Activated T-helper 17 cell treated with anti-CD3 and anti-CD28 coated beads, Interleukin-2, amount 50 U/mL, for 72 hours (primary cell): ENCODE results near the gene CCNYL1. TPM values are rescaled to one million over a fixed set of nuclear protein-coding genes. Genes with fewer than 3 reads are reported as not detected.

ENCODE experiments used
- ATAC-seq: fragments of 150-1000 bp; cut with Tn5 transposase; replicated peaks from 2 replicates; pipeline ENCODE4 v1.10.0; 2021; ENCODE audit warnings: mild to moderate bottlenecking, moderate library complexity
- H3K27ac Mint-ChIP-seq: one replicate; pipeline ENCODE4 v1.8.0; 2022; ENCODE audit warnings: mixed read lengths
- H3K27me3 Mint-ChIP-seq: one replicate; pipeline ENCODE4 v1.8.0; 2022; ENCODE audit warnings: mixed read lengths
- H3K36me3 Mint-ChIP-seq: one replicate; pipeline ENCODE4 v1.8.0; 2022; ENCODE audit warnings: low read depth, mild to moderate bottlenecking, mixed read lengths
- H3K4me1 Mint-ChIP-seq: one replicate; pipeline ENCODE4 v1.8.0; 2022; ENCODE audit warnings: mixed read lengths
- H3K4me3 Mint-ChIP-seq: one replicate; pipeline ENCODE4 v1.8.0; 2022; ENCODE audit warnings: mild to moderate bottlenecking, mixed read lengths
- H3K9me3 Mint-ChIP-seq: one replicate; pipeline ENCODE4 v1.8.0; 2022; ENCODE audit warnings: mixed read lengths
- total RNA-seq, 2 donors: library from RNA; stranded (reverse); gene quantifications; one replicate each; pipeline ENCODE4 v1.2.3, GENCODE V29; 2022

The CCNYL1 gene
- 1 to 10 TPM; 3.4 to 6.8 TPM for total RNA-seq

DNA sequence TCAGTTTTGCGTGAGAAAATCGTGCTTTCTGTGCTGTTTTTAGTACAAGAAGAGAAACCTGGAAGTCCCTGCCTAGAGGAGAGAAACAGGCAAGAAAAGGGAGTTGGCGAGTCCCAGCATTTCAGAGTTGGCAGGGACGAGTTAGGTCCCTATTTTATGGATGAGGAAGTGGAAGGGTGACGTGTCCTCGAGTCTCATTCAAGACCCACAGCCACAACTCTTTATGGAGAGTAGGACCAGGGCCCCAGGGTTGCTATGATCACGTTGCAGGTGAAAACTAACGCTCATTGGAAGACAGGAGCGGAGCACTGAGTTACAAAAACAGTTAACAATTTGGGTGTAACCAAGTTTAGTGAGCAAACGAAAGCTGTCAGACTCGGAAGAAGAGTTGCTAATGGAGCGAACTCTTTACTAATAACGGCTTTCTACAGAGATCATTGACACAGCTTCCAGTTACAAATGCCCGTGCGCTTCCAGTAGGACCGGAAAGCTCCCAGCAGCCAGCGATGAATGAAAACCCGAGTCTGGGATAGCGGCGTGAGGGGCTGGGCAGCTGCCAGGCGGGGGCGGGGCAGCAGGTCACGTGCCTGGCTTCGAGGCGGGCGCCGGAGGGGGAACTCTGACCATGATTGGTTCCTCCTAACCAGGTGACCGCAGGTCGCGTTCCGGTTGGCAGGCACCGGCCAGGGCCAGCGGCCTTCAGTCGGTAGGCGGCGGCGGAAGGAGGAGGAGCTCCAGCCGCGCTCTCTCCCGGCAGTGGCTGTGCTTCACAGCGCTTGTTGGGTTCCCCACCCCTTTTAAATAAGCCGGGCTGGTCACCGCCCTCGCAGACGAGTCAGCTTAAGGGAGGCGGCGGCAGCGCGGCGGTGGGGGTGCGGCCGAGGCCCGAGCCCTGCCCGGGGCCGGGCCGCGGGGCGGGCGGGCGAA is at the start of gene CCNYL1:
Gene CCNYL1 (plus strand): TSS at position 827 of the 927 bp plus-strand sequence. CDS start 257 bp downstream, outside the sequence.
- Mint-ChIP-seq H3K4me1 (peaks cover 20% of the 10 kb centered on the region), H3K36me3 (peaks cover 9% of the 10 kb centered on the region), H3K9me3 (no peaks in the 10 kb centered on the region), H3K4me3 (peak within 1 kb of the TSS; percentile 100), H3K27me3 (no peaks in the 10 kb centered on the region), H3K27ac (peak within 1 kb of the TSS; percentile 97)
- ATAC-seq = peak; percentile 99

DNA sequence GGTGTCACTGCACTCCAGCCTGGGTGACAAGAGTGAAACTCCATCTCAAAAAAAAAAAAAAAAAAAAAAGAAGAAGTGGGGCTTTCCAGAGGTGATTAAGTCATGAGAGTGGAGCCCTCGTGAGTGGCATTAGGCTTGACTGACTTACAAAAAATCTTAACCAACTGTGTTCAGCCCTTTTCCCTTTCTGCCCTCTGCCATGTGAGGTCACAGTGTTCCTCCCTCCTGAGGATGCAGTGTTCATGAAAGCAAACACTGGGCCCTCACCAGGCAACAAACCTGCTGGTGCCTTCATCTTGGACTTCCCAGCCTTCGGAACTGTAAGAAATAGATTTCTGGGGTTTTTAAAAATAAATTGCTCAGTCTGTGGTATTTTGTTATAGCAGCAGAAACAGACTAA is 49.2 kb upstream of the CCNYL1 start:
- no peaks in the 10 kb centered on the region for H3K36me3 Mint-ChIP-seq
- peak; percentile 67 for ATAC-seq
- H3K9me3 Mint-ChIP-seq = no peaks in the 10 kb centered on the region
- H3K4me1 Mint-ChIP-seq = no peaks in the 10 kb centered on the region
- no peaks in the 10 kb centered on the region for H3K27me3 Mint-ChIP-seq
- no peak overlapping the region for H3K4me3 Mint-ChIP-seq
- H3K27ac Mint-ChIP-seq = no peak overlapping the region

DNA sequence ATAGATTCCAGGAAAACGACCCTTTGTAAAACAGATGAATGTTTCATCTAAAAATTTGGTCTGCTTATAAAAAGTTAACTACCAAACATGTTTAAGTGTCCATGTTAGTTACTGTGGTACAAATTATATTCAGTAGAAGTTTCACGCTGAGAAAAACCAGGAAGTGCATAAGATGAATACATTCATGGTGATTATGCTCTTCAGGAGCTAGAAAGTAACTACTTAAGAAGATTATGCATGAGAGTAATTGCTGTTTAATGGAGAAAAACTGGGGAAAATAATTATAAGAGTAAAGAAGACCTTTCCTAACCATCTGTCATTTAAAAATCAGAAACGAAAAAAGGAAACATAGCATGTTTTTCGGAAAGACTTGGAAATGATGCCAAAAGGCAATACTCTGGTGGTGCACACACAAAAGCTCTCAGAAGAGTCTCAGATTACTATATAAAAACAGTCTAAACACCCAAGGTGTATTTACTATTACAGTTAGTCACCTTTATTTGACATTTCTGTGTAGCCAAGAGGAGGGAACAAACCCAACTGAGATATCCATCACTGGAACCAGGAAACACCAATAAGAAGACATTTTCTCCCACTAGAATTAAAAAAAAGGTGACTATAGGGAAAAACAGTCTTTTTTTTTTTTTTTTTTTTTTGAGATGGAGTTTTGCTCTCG is 47.4 kb upstream of the CCNYL1 start:
- no peak for ATAC-seq
- no peak overlapping the region for H3K27ac Mint-ChIP-seq
- no peak overlapping the region for H3K4me3 Mint-ChIP-seq
- H3K4me1 Mint-ChIP-seq = no peaks in the 10 kb centered on the region
- H3K36me3 Mint-ChIP-seq = no peaks in the 10 kb centered on the region
- H3K9me3 Mint-ChIP-seq = no peaks in the 10 kb centered on the region
- H3K27me3 Mint-ChIP-seq = no peaks in the 10 kb centered on the region

DNA sequence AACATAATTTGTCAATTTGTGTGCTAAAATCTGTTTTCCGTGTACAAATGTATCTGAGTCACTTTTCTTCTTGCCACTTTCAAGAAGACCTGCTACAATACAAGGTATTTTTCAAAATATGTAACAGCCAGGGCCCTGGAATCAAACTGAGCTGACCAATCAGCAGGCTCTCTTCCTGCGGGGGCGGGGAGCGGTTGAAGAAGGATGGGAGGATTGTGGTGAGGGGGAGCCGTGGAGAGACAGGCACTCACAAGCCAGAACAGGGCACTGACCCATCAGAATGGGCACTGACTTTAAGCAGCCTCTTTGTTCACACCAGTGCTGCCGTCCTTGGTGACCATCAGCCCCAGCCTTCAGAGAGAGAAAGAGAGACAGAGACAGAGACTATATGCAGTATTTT is 40.6 kb upstream of the CCNYL1 start:
- H3K4me1 Mint-ChIP-seq = no peaks in the 10 kb centered on the region
- no peak overlapping the region for H3K27ac Mint-ChIP-seq

DNA sequence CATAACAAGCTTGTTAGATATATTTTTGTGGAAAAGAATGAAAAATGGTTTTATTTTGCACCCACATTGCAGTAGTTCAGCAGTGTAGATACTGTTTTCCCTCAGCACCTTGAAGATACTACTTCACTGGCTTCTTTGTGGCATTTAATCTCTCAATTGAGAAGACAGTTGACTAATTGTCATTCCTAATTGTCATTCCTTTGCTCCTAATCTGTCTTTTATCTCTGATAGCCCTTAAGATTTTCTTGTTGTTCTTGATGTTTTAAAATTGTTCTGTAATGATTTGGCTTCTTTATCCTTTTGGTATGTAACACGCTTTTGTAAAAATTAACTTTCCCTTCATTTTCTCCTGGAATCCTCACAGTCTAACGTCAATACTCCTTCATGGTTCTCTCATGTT is 38.0 kb upstream of the CCNYL1 start:
- Mint-ChIP-seq H3K27ac (no peak overlapping the region), H3K36me3 (no peaks in the 10 kb centered on the region), H3K27me3 (peaks cover 4% of the 10 kb centered on the region), H3K4me1 (no peaks in the 10 kb centered on the region), H3K4me3 (no peak overlapping the region), H3K9me3 (no peaks in the 10 kb centered on the region)
- ATAC-seq = no peak

More for the DNA sequence above, 40.6 kb upstream of the CCNYL1 start:
- Mint-ChIP-seq H3K27me3 (peaks cover 4% of the 10 kb centered on the region), H3K36me3 (no peaks in the 10 kb centered on the region), H3K4me3 (no peak overlapping the region), H3K9me3 (no peaks in the 10 kb centered on the region)
- no peak for ATAC-seq

DNA sequence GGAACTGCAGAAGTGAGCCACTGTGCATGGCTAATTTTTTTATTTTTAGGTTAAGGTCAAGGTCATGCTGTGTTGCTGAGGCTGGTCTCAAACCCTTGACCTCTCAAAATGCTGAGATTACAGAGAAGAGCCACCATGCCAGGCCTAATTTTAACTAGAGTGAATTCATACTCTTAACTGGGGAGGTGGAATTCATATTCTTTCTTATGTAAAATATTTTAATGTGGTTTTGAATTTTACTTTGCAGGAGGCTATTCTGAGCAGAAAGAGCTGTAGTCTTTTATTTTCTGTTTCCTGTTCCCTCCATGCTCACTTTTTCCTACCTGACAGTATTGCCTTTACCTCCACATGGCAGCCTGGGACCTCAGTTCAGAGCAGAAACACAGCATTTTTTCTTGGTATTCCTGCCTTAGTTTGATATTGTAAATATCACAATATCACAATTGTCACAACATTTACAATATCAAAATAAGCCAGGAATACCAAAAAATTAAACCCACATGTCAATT is 37.1 kb upstream of the CCNYL1 start:
- no peaks in the 10 kb centered on the region for H3K9me3 Mint-ChIP-seq
- no peaks in the 10 kb centered on the region for H3K4me1 Mint-ChIP-seq
- no peak overlapping the region for H3K27ac Mint-ChIP-seq
- H3K4me3 Mint-ChIP-seq = no peak overlapping the region
- no peak for ATAC-seq
- peaks cover 4% of the 10 kb centered on the region for H3K27me3 Mint-ChIP-seq
- no peaks in the 10 kb centered on the region for H3K36me3 Mint-ChIP-seq

DNA sequence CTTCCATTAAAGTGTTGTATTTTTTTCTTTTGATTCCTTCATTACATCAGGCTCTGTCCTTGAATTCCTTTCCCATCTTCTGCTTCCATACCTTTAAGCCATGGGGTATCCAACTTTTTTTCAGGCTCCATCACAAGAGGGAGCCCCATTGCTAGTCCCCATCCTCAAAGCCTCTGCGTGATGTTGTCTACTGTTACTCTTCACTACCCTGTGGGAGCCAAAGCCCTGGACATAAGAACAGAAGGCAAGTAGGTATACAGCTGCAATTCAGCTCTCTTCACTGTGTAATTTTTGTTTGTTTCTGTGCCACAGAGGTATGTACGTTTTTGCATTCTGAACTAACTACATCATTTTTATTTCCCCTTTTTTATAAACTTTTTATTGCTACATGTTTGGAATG is 36.6 kb upstream of the CCNYL1 start:
- no peak for ATAC-seq
- Mint-ChIP-seq H3K4me1 (no peaks in the 10 kb centered on the region), H3K9me3 (no peaks in the 10 kb centered on the region), H3K27me3 (peaks cover 9% of the 10 kb centered on the region), H3K36me3 (no peaks in the 10 kb centered on the region), H3K27ac (no peak overlapping the region), H3K4me3 (no peak overlapping the region)

DNA sequence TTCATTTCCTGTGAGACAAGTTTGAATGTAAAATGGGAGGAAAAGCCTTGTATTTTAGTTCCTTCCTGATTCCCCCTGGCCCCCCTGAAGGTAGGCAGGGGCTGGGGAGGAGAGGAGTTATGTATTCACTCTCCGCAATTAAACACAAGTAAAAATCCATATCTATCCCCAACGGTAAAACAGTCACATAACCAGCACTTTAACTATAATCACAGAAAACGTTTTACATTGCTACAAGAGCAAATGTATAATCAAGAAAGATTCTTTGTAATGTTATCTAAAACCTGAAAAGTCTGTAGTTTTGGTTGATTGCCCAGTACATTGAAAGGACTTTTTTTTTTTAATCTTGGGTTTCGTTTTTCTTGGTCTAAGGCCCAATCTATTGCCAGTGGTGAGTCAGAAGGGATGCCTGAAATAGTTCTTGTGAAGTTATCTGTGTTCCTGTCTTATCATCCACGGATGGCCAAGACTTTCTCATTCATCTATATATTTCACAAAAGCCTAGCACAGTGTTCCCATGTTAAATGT is 34.5 kb upstream of the CCNYL1 start:
- Mint-ChIP-seq H3K9me3 (no peaks in the 10 kb centered on the region), H3K27me3 (peaks cover 15% of the 10 kb centered on the region), H3K36me3 (no peaks in the 10 kb centered on the region), H3K27ac (no peak overlapping the region), H3K4me3 (no peak overlapping the region), H3K4me1 (no peaks in the 10 kb centered on the region)
- ATAC-seq = no peak

DNA sequence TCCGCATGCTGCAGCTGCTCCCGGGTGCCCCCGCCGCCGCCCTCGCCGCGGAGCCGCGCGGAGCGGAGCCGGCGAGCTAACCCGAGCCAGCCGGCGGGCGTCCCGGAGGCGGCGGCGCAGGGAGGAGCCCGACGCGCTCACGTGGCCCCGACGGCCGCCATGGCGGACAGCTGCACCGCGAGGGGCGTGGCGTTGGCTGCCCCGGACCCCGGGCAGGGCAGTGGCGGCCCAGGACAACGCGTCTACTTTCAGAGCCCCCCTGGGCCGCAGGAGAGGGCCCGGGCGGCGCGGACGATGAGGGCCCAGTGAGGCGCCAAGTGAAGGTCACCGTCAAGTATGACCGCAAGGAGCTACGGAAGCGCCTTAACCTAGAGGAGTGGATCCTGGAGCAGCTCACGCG is 30.0 kb upstream of the CCNYL1 start:
- no peak for ATAC-seq
- Mint-ChIP-seq H3K27me3 (peaks cover 11% of the 10 kb centered on the region), H3K4me3 (no peak overlapping the region)

DNA sequence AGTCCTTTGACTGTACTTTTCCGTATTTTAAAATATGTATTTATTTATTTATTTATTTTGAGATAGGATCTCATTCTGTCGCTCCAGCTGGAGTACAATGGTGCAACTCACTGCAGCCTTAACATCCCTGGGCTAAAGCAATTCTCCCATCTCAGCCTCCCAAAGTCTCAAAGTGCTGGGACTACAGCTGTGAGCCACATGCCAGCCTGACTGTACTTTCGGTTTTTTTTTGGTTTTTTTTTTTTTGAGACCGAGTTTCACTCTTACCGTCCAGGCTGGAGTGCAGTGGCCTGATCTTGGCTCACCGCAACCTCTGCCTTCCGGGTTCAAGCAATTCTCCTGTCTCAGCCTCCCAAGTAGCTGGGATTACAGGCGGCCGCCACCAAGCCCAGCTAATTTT is 28.9 kb upstream of the CCNYL1 start:
- H3K9me3 Mint-ChIP-seq = no peaks in the 10 kb centered on the region
- H3K27me3 Mint-ChIP-seq = peaks cover 11% of the 10 kb centered on the region
- no peak overlapping the region for H3K4me3 Mint-ChIP-seq
- H3K27ac Mint-ChIP-seq = no peak overlapping the region
- H3K36me3 Mint-ChIP-seq = no peaks in the 10 kb centered on the region
- H3K4me1 Mint-ChIP-seq = no peaks in the 10 kb centered on the region
- no peak for ATAC-seq

More for the DNA sequence above, 30.0 kb upstream of the CCNYL1 start:
- no peaks in the 10 kb centered on the region for H3K36me3 Mint-ChIP-seq
- no peaks in the 10 kb centered on the region for H3K4me1 Mint-ChIP-seq
- no peaks in the 10 kb centered on the region for H3K9me3 Mint-ChIP-seq
- H3K27ac Mint-ChIP-seq = no peak overlapping the region

DNA sequence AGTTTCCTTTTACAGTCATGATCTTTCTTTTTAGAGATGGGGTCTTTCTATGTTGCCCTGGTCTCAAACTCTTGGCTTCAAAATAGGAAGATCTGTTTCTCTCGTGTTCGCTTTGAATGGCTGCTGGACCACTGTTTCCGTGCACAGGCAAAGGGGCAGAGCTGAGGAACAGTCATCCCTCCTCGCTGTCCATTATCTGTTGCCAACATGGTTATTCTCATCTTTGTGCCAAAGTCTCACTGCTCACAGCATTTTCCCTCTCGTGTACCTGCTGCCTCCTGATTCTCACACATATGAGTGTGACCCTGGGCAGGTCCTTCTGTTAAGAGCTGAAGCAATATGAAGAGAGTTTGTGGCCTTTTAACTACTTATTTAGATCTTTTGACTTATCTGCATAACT is 28.0 kb upstream of the CCNYL1 start:
- Mint-ChIP-seq H3K4me3 (no peak overlapping the region), H3K27me3 (peaks cover 11% of the 10 kb centered on the region), H3K4me1 (peaks cover 3% of the 10 kb centered on the region), H3K36me3 (no peaks in the 10 kb centered on the region), H3K27ac (no peak overlapping the region), H3K9me3 (no peaks in the 10 kb centered on the region)
- ATAC-seq = no peak

DNA sequence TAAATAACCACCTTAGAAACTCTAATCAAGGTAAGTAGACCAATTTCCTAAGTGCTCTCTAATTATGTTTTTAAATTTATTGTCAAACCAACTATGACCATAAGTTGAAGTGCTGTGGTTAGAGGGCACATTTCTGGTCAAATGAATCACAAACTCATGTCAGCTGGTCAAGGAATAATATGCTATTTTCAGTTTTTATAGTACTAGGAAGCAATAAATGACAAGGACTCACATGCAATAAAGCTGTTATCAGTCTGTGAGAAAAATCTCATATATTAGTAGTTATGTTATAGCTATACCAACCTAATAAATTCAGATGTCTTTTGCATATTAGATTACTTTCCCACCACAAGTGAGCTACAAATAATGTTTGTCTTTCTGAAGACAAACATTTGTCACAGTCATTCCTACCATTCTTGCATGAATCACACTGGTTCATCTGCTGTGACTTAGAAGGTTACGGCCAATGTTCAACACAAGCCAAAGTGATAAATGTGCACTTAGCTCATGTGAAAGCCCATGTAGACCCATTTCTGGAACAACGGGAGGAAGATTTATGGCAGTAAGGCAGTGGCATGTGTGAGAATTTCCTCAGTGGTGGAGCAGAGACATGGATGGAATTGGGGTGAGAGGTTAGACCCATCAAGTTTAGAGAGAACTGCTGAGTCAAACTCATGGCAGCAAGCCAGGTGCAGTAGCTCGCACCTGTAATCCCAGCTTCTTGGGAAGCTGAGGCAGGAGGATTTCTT is 27.4 kb upstream of the CCNYL1 start:
- peaks cover 5% of the 10 kb centered on the region for H3K4me1 Mint-ChIP-seq
- peaks cover 11% of the 10 kb centered on the region for H3K27me3 Mint-ChIP-seq
- ATAC-seq = peak; percentile 42
- H3K9me3 Mint-ChIP-seq = no peaks in the 10 kb centered on the region
- H3K36me3 Mint-ChIP-seq = no peaks in the 10 kb centered on the region
- H3K4me3 Mint-ChIP-seq = no peak overlapping the region
- H3K27ac Mint-ChIP-seq = no peak overlapping the region

DNA sequence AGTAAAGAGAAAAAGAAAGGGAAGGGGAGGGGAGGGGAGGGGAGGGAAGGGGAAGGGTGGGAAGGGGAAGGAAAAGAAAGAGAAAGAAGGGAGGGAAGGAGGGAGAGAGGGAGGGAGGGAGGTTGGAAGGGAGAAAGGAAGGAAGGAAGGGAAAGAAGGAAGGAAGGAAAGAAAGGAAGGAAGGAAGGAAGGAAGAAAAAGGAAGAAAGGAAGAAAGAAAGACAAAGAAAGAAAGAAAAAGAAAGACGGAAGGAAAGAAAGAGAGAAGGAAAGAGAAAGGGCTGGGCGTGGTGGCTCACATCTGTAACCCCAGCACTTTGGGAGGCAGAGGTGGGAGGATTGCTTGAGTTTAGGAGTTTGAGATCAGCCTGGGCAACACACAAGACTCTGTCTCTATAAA is 24.6 kb upstream of the CCNYL1 start:
- Mint-ChIP-seq H3K27me3 (no peaks in the 10 kb centered on the region), H3K36me3 (no peaks in the 10 kb centered on the region), H3K4me1 (peaks cover 5% of the 10 kb centered on the region), H3K27ac (no peak overlapping the region), H3K4me3 (no peak overlapping the region), H3K9me3 (no peaks in the 10 kb centered on the region)
- no peak for ATAC-seq

DNA sequence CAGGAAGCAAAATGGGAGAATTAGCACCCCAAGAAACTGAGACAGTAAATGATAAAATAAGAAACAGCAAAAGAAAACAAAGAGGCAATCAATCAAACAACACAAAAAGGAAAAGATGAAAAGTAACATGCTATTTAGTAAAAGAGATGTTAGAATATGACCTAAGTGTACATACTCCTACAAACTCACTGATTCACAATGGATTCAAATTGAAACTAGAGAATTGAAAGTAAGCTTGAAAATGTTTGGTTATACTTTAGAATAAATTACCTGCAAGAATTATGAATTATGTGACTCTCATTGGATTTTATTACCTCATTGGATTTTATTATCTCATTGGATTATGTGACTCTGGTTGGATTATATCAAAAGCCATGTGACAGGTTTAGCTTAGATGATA is 22.8 kb upstream of the CCNYL1 start:
- peak; percentile 78 for ATAC-seq

More for the DNA sequence above, 22.8 kb upstream of the CCNYL1 start:
- H3K4me1 Mint-ChIP-seq = peaks cover 10% of the 10 kb centered on the region
- H3K36me3 Mint-ChIP-seq = no peaks in the 10 kb centered on the region
- no peaks in the 10 kb centered on the region for H3K9me3 Mint-ChIP-seq
- H3K4me3 Mint-ChIP-seq = no peak overlapping the region
- H3K27me3 Mint-ChIP-seq = no peaks in the 10 kb centered on the region
- no peak overlapping the region for H3K27ac Mint-ChIP-seq
